HS-5 (cell line): ENCODE measurements around the gene SLC8A3.

Source experiments
- DNase-seq: peaks from one replicate; pipeline ENCODE4 v3.0.0-alpha.2; 2012; ENCODE audit warnings: low read depth

Gene SLC8A3

GRCh38 chr14:70067810-70068209, 120.9 kb downstream of the SLC8A3 start:
- no peak for DNase-seq

GRCh38 chr14:70064136-70064865, 124.5 kb downstream of the SLC8A3 start:
- DNase-seq, result no peak

GRCh38 chr14:70061108-70061507, 127.6 kb downstream of the SLC8A3 start:
- DNase-seq, result no peak

- no peak for DNase-seq
These were observed 129.2 kb downstream of the SLC8A3 start for GRCh38 chr14:70059545-70059944.

- no peak for DNase-seq
These were observed 131.1 kb downstream of the SLC8A3 start for GRCh38 chr14:70057519-70058136.

GRCh38 chr14:70052990-70053389, 135.8 kb downstream of the SLC8A3 start:
- DNase-seq, result no peak

GRCh38 chr14:70050136-70050535, 138.6 kb downstream of the SLC8A3 start:
- no peak for DNase-seq

GRCh38 chr14:70049605-70050004, 139.1 kb downstream of the SLC8A3 start:
- DNase-seq, result no peak

GRCh38 chr14:70048313-70048654, 140.5 kb downstream of the SLC8A3 start:
- no peak for DNase-seq

- no peak for DNase-seq
These were observed 141.0 kb downstream of the SLC8A3 start for GRCh38 chr14:70047598-70048312.

- DNase-seq, result no peak
These were observed 142.8 kb downstream of the SLC8A3 start for GRCh38 chr14:70045844-70046535.

GRCh38 chr14:70045310-70045709, 143.4 kb downstream of the SLC8A3 start:
- no peak for DNase-seq

GRCh38 chr14:70043001-70043400, 145.8 kb downstream of the SLC8A3 start:
- no peak for DNase-seq

- DNase-seq, result no peak
These were observed 152.1 kb downstream of the SLC8A3 start for GRCh38 chr14:70036665-70037064.

- no peak for DNase-seq
These were observed 154.5 kb downstream of the SLC8A3 start for GRCh38 chr14:70034257-70034656.

- DNase-seq, result no peak
These were observed 155.2 kb downstream of the SLC8A3 start for GRCh38 chr14:70033561-70033960.

GRCh38 chr14:70033116-70033515, 155.6 kb downstream of the SLC8A3 start:
- DNase-seq, result no peak

GRCh38 chr14:70032447-70032846, 156.3 kb downstream of the SLC8A3 start:
- DNase-seq, result no peak

GRCh38 chr14:70032016-70032415, 156.7 kb downstream of the SLC8A3 start:
- no peak for DNase-seq

- DNase-seq, result no peak
These were observed 159.2 kb downstream of the SLC8A3 start for GRCh38 chr14:70029296-70030132.

GRCh38 chr14:70027785-70028428, 160.8 kb downstream of the SLC8A3 start:
- DNase-seq, result peak; percentile 2
